Panc1 (cell line): ENCODE measurements around the gene SKIC2.

Source experiments
- POLR2AphosphoS5 ChIP-seq: IDR thresholded peaks from 2 replicates; pipeline ENCODE4 v1.6.1; 2012; ENCODE audit warnings: mild to moderate bottlenecking, low read depth, low read length, moderate library complexity
- TF ChIP-seq, protein P1 (sequence below): fragments of 450-650 bp; IDR thresholded peaks from 2 replicates; pipeline ENCODE4 v1.5.1; 2017; ENCODE audit warnings: mild to moderate bottlenecking

DNA sequence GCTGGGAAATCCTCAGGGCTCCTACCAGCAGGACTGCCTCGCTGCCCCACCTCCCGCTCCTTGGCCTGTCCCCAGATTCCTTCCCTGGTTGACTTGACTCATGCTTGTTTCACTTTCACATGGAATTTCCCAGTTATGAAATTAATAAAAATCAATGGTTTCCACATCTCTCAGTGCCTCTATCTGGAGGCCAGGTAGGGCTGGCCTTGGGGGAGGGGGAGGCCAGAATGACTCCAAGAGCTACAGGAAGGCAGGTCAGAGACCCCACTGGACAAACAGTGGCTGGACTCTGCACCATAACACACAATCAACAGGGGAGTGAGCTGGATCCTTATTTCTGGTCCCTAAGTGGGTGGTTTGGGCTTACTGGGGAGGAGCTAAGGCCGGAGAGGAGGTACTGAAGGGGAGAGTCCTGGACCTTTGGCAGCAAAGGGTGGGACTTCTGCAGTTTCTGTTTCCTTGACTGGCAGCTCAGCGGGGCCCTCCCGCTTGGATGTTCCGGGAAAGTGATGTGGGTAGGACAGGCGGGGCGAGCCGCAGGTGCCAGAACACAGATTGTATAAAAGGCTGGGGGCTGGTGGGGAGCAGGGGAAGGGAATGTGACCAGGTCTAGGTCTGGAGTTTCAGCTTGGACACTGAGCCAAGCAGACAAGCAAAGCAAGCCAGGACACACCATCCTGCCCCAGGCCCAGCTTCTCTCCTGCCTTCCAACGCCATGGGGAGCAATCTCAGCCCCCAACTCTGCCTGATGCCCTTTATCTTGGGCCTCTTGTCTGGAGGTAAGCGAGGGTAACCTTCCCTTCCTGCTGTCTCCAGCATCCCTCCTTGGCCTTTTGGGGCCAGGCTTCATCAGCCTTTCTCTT lies 13.2 kb upstream of the SKIC2 start, which contains the start of gene CFB:
- TF ChIP-seq, protein P1, sequence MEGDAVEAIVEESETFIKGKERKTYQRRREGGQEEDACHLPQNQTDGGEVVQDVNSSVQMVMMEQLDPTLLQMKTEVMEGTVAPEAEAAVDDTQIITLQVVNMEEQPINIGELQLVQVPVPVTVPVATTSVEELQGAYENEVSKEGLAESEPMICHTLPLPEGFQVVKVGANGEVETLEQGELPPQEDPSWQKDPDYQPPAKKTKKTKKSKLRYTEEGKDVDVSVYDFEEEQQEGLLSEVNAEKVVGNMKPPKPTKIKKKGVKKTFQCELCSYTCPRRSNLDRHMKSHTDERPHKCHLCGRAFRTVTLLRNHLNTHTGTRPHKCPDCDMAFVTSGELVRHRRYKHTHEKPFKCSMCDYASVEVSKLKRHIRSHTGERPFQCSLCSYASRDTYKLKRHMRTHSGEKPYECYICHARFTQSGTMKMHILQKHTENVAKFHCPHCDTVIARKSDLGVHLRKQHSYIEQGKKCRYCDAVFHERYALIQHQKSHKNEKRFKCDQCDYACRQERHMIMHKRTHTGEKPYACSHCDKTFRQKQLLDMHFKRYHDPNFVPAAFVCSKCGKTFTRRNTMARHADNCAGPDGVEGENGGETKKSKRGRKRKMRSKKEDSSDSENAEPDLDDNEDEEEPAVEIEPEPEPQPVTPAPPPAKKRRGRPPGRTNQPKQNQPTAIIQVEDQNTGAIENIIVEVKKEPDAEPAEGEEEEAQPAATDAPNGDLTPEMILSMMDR = no peak
- TF ChIP-seq POLR2AphosphoS5 = no peak
